HepG2 (cell line): ENCODE data around the gene MTX1. TPM values are rescaled to one million over a fixed set of nuclear protein-coding genes. Genes with fewer than 3 reads are reported as not detected.

Experiments
- AGO1 ChIP-seq: fragments of 200-400 bp; formaldehyde crosslinking; IDR thresholded peaks from 2 replicates; pipeline ENCODE4 v1.6.1; 2017; ENCODE audit warnings: mild to moderate bottlenecking, low read depth, low read length, moderate library complexity; ENCODE audit not compliant: poor library complexity, severe bottlenecking
- ATRX ChIP-seq: sonication (generic); formaldehyde crosslinking; IDR thresholded peaks from 2 replicates; pipeline ENCODE4 v1.4.0; 2020; ENCODE audit warnings: missing genetic modification reagents, borderline replicate concordance
- GABPB1 ChIP-seq: IDR thresholded peaks from 2 replicates; pipeline ENCODE4 v1.6.1; 2016; ENCODE audit warnings: mild to moderate bottlenecking, missing genetic modification reagents, moderate library complexity, missing compliant biosample characterization
- HMG20B ChIP-seq: conservative IDR thresholded peaks from 2 replicates; pipeline ENCODE4 v1.6.1; 2016; ENCODE audit warnings: missing genetic modification reagents, missing compliant biosample characterization
- NR2F6 ChIP-seq, 2 experiments: IDR thresholded peaks; 2 replicates each; pipeline ENCODE4 v1.6.1; 2016; ENCODE audit warnings: antibody characterized with exemption in 1 of 2, mild to moderate bottlenecking in 1 of 2
- PHF8 ChIP-seq: sonication (generic); formaldehyde crosslinking; IDR thresholded peaks from 2 replicates; pipeline ENCODE4 v1.5.0; 2020; ENCODE audit warnings: missing genetic modification reagents
- PRMT3 ChIP-seq: sonication (generic); formaldehyde crosslinking; IDR thresholded peaks from 2 replicates; pipeline ENCODE4 v1.8.1; 2022; ENCODE audit warnings: low read depth, mild to moderate bottlenecking, moderate library complexity, missing genetic modification reagents, borderline replicate concordance
- PRPF4 ChIP-seq: fragments of 200-400 bp; formaldehyde crosslinking; IDR thresholded peaks from 2 replicates; pipeline ENCODE4 v1.6.1; 2016; ENCODE audit warnings: low read length, low read depth; ENCODE audit not compliant: poor library complexity, severe bottlenecking
- SOX6 ChIP-seq, 2 experiments: fragments of 450-650 bp in 1 of 2; sonication (generic) in 1 of 2; formaldehyde crosslinking in 1 of 2; IDR thresholded peaks; 2 replicates each; pipeline versions ENCODE4 v1.4.0 to v1.6.1; 2017 to 2020; ENCODE audit warnings: antibody characterized with exemption in 1 of 2, mild to moderate bottlenecking in 1 of 2, missing genetic modification reagents in 1 of 2
- SP5 ChIP-seq: IDR thresholded peaks from 2 replicates; pipeline ENCODE4 v1.6.1; 2016; ENCODE audit warnings: low read depth, borderline replicate concordance
- ZNF230 ChIP-seq: sonication (generic); formaldehyde crosslinking; IDR thresholded peaks from 2 replicates; pipeline ENCODE4 v1.4.0; 2020; ENCODE audit warnings: mild to moderate bottlenecking, missing genetic modification reagents
- ZNF24 ChIP-seq: fragments of 450-650 bp; IDR thresholded peaks from 2 replicates; pipeline ENCODE4 v1.6.1; 2017; ENCODE audit warnings: antibody characterized with exemption, mild to moderate bottlenecking
- ZNF329 ChIP-seq: sonication (generic); formaldehyde crosslinking; IDR thresholded peaks from 2 replicates; pipeline ENCODE4 v1.9.0; 2021; ENCODE audit warnings: low read depth, mild to moderate bottlenecking, missing genetic modification reagents
- ZNF33B ChIP-seq: sonication (generic); formaldehyde crosslinking; IDR thresholded peaks from 2 replicates; pipeline ENCODE4 v1.5.1; 2020; ENCODE audit warnings: mild to moderate bottlenecking, missing genetic modification reagents
- ZNF546 ChIP-seq: sonication (generic); formaldehyde crosslinking; conservative IDR thresholded peaks from 2 replicates; pipeline ENCODE4 v1.8.1; 2023; ENCODE audit warnings: mild to moderate bottlenecking, missing genetic modification reagents
- ZSCAN25 ChIP-seq: sonication (generic); formaldehyde crosslinking; IDR thresholded peaks from 2 replicates; pipeline ENCODE4 v1.8.0; 2022; ENCODE audit warnings: mild to moderate bottlenecking, missing genetic modification reagents
- polyA plus RNA-seq, 8 experiments: library from polyadenylated mRNA; depleted of rRNA in 3 of 8; stranded (reverse) in 7 of 8; unstranded in 1 of 8; fragments of >200 nt; fragmentation: Illumina TruSeq in 4 of 8; extraction: Trizol in 4 of 8; gene quantifications; 2 replicates each; pipeline versions ENCODE4 v1.2.1 to v1.2.3, GENCODE V29; 2011 to 2016; ENCODE audit warnings: low read depth in 4 of 8, missing spikeins in 1 of 8, mixed read lengths in 1 of 8; ENCODE audit not compliant: insufficient read depth in 1 of 8
- total RNA-seq, 5 experiments: library from RNA; depleted of rRNA; stranded (reverse); fragments of >200 nt; fragmentation: Illumina TruSeq; extraction: Trizol; gene quantifications; 2 replicates each; pipeline ENCODE4 v1.2.3, GENCODE V29; 2016; ENCODE audit warnings: low read depth in 1 of 5
- TF ChIP-seq, protein P1 (sequence below): sonication (generic); formaldehyde crosslinking; IDR thresholded peaks from 2 replicates; pipeline ENCODE4 v1.4.0; 2020; ENCODE audit warnings: mild to moderate bottlenecking, missing genetic modification reagents
- TF ChIP-seq, protein P2 (sequence below): sonication (generic); formaldehyde crosslinking; IDR thresholded peaks from 2 replicates; pipeline ENCODE4 v1.9.0; 2021; ENCODE audit warnings: missing genetic modification reagents, mild to moderate bottlenecking, borderline replicate concordance
- TF ChIP-seq, protein P3 (sequence below): sonication (generic); formaldehyde crosslinking; IDR thresholded peaks from 2 replicates; pipeline ENCODE4 v1.8.0; 2022; ENCODE audit warnings: missing genetic modification reagents, mild to moderate bottlenecking, borderline replicate concordance
- TF ChIP-seq, protein P4 (sequence below): sonication (generic); formaldehyde crosslinking; IDR thresholded peaks from 2 replicates; pipeline ENCODE4 v1.8.1; 2022; ENCODE audit warnings: mild to moderate bottlenecking, missing genetic modification reagents

Gene MTX1
- total and polyA plus RNA-seq, 2 of the 13 experiments (the other 11 are each of a cell fraction or from before 2014, with no cell fraction given): 64.5 to 72.6 TPM

DNA sequence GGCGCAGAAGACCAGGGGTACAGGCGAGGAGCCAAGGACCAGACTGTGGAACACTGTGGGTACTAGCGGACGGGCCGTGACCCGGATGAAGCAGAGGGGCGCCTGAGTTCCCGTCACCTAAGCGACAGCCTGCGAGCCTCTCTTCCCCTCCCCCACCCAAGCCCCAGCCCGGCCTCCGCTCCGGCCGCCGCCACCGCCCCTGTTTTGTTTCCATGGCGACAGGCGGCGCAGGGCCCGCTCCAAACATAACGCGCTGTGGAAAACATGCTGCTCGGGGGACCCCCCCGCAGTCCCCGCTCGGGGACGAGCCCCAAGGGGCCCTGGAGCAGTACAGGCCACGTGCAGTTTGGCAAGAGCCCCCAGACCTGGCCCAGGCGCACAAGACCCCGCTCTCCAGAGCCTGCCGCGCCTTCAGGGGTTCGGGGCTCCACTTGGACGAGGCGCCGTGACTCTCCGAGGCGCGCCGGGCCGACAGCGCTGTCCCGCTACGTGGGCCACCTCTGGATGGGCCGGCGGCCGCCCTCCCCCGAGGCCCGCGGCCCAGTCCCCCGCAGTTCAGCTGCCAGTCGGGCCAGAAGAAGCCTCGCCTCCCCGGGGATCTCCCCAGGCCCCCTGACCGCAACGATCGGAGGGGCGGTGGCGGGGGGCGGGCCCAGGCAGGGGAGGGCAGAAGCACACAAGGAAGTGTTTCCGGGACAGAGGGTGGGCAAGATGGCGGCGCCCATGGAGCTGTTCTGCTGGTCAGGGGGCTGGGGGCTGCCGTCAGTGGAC lies at the start of gene MTX1 (continued):
- TF ChIP-seq ZNF546: no peak
- 0 out of 2 replicates have a peak, but pooled peaks have one; percentile 60 for TF ChIP-seq ZNF230 (CRISPR knock-in tag)
- no peak for TF ChIP-seq ZNF33B (CRISPR knock-in tag)
- TF ChIP-seq SP5 (CRISPR knock-in tag): 0 out of 2 replicates have a peak, but pooled peaks have one; percentile 15
- no peak for TF ChIP-seq HMG20B
- peak; percentile 19 for TF ChIP-seq PRPF4
- TF ChIP-seq, protein P1, sequence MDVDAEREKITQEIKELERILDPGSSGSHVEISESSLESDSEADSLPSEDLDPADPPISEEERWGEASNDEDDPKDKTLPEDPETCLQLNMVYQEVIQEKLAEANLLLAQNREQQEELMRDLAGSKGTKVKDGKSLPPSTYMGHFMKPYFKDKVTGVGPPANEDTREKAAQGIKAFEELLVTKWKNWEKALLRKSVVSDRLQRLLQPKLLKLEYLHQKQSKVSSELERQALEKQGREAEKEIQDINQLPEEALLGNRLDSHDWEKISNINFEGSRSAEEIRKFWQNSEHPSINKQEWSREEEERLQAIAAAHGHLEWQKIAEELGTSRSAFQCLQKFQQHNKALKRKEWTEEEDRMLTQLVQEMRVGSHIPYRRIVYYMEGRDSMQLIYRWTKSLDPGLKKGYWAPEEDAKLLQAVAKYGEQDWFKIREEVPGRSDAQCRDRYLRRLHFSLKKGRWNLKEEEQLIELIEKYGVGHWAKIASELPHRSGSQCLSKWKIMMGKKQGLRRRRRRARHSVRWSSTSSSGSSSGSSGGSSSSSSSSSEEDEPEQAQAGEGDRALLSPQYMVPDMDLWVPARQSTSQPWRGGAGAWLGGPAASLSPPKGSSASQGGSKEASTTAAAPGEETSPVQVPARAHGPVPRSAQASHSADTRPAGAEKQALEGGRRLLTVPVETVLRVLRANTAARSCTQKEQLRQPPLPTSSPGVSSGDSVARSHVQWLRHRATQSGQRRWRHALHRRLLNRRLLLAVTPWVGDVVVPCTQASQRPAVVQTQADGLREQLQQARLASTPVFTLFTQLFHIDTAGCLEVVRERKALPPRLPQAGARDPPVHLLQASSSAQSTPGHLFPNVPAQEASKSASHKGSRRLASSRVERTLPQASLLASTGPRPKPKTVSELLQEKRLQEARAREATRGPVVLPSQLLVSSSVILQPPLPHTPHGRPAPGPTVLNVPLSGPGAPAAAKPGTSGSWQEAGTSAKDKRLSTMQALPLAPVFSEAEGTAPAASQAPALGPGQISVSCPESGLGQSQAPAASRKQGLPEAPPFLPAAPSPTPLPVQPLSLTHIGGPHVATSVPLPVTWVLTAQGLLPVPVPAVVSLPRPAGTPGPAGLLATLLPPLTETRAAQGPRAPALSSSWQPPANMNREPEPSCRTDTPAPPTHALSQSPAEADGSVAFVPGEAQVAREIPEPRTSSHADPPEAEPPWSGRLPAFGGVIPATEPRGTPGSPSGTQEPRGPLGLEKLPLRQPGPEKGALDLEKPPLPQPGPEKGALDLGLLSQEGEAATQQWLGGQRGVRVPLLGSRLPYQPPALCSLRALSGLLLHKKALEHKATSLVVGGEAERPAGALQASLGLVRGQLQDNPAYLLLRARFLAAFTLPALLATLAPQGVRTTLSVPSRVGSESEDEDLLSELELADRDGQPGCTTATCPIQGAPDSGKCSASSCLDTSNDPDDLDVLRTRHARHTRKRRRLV: no peak
- TF ChIP-seq, protein P2, sequence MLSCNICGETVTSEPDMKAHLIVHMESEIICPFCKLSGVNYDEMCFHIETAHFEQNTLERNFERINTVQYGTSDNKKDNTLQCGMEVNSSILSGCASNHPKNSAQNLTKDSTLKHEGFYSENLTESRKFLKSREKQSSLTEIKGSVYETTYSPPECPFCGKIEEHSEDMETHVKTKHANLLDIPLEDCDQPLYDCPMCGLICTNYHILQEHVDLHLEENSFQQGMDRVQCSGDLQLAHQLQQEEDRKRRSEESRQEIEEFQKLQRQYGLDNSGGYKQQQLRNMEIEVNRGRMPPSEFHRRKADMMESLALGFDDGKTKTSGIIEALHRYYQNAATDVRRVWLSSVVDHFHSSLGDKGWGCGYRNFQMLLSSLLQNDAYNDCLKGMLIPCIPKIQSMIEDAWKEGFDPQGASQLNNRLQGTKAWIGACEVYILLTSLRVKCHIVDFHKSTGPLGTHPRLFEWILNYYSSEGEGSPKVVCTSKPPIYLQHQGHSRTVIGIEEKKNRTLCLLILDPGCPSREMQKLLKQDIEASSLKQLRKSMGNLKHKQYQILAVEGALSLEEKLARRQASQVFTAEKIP: no peak
- no peak for TF ChIP-seq ZNF24
- no peak for TF ChIP-seq ZSCAN25 (CRISPR knock-in tag)
- TF ChIP-seq AGO1: peak; percentile 56
- peak; percentile 16; the same call in 1 of the 2 replicates for TF ChIP-seq NR2F6 (IDR thresholded peaks at IDR 0.05)
- TF ChIP-seq NR2F6 (CRISPR knock-in tag; IDR thresholded peaks at IDR 0.05): no peak
- TF ChIP-seq GABPB1 (CRISPR knock-in tag): peak; percentile 98
- no peak for TF ChIP-seq ATRX (CRISPR knock-in tag)
- TF ChIP-seq ZNF329 (CRISPR knock-in tag): no peak
- peak; percentile 65; the same call in 1 of the 2 replicates for TF ChIP-seq PHF8 (CRISPR knock-in tag)
- TF ChIP-seq SOX6 (IDR thresholded peaks at IDR 0.05): no peak
- TF ChIP-seq SOX6 (CRISPR knock-in tag; IDR thresholded peaks at IDR 0.05): peak; percentile 39; the same call in 1 of the 2 replicates
- TF ChIP-seq, protein P3, sequence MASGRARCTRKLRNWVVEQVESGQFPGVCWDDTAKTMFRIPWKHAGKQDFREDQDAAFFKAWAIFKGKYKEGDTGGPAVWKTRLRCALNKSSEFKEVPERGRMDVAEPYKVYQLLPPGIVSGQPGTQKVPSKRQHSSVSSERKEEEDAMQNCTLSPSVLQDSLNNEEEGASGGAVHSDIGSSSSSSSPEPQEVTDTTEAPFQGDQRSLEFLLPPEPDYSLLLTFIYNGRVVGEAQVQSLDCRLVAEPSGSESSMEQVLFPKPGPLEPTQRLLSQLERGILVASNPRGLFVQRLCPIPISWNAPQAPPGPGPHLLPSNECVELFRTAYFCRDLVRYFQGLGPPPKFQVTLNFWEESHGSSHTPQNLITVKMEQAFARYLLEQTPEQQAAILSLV (CRISPR knock-in tag): 0 out of 2 replicates have a peak, but pooled peaks have one; percentile 29
- TF ChIP-seq, protein P4, sequence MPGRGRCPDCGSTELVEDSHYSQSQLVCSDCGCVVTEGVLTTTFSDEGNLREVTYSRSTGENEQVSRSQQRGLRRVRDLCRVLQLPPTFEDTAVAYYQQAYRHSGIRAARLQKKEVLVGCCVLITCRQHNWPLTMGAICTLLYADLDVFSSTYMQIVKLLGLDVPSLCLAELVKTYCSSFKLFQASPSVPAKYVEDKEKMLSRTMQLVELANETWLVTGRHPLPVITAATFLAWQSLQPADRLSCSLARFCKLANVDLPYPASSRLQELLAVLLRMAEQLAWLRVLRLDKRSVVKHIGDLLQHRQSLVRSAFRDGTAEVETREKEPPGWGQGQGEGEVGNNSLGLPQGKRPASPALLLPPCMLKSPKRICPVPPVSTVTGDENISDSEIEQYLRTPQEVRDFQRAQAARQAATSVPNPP (CRISPR knock-in tag): no peak
- no peak for TF ChIP-seq PRMT3 (CRISPR knock-in tag)
